Measurements from ENCODE around the gene SLU7. TPM values are rescaled to one million over a fixed set of nuclear protein-coding genes. Genes with fewer than 3 reads are reported as not detected.

Gene SLU7
- total RNA-seq, 4 donors from 2014 or later: 48.1 to 118 (median 83.8) TPM

DNA sequence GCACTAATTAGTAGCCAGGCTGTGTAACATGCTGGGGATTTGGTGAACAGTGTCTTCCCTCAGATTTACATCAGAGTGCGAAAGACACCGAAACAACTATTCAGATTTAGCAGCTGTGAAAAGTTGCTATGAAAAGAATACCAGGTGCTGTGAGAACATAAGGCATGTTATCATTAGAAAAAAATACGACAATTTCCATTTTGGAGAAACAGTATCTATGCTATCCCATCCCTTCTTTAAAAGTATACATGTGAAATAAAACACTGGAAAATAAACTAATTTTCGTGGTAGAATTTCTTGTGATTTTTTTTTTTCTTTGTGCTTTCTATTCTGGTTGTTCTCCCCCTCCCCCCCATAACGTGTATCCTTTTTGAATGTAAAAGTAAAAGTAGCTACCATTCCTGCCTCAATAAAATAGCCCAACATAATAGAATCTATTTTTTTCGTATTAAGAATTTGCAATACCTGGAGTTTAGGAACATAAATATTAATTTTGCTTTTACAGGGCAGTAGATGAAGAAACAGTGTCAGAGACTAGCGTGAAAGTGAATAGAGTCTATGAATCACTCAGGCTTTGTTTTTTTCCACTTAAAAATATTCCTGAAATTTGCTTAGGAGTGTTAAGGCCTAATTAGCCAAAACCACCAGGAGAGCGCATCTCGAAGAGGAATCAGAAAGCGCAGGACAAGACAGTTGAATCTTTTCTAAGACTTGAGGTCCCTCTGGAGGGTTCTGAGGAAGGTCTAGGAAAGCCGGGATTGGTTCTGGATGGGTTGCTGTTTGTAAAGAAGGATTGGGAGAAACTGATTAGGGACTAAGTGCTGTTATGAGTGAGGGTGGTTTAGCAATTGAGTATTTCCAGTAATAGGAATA, 813 bp upstream of the SLU7 start:
- H3K4me1 ChIP-seq: peaks cover 59% of the 10 kb centered on the region
- no peak for DNase-seq (ENCODE audit: low spot score in 2 of 2)
- WGBS: 39% methylated on average over 11 of the region's 11 CpGs
- no peaks in the 10 kb centered on the region for H3K27me3 ChIP-seq
- H3K4me3 ChIP-seq: peak overlapping the region; percentile 72
- no peaks in the 10 kb centered on the region for H3K9me3 ChIP-seq
- TF ChIP-seq EP300 (IDR thresholded peaks at IDR 0.05): no peak
- no peak for TF ChIP-seq CTCF (IDR thresholded peaks at IDR 0.05)
- TF ChIP-seq POLR2AphosphoS5 (IDR thresholded peaks at IDR 0.05): no peak
- TF ChIP-seq POLR2A (IDR thresholded peaks at IDR 0.05): no peak
- H3K36me3 ChIP-seq: peaks cover 10% of the 10 kb centered on the region
- H3K27ac ChIP-seq: peak overlapping the region; percentile 86

DNA sequence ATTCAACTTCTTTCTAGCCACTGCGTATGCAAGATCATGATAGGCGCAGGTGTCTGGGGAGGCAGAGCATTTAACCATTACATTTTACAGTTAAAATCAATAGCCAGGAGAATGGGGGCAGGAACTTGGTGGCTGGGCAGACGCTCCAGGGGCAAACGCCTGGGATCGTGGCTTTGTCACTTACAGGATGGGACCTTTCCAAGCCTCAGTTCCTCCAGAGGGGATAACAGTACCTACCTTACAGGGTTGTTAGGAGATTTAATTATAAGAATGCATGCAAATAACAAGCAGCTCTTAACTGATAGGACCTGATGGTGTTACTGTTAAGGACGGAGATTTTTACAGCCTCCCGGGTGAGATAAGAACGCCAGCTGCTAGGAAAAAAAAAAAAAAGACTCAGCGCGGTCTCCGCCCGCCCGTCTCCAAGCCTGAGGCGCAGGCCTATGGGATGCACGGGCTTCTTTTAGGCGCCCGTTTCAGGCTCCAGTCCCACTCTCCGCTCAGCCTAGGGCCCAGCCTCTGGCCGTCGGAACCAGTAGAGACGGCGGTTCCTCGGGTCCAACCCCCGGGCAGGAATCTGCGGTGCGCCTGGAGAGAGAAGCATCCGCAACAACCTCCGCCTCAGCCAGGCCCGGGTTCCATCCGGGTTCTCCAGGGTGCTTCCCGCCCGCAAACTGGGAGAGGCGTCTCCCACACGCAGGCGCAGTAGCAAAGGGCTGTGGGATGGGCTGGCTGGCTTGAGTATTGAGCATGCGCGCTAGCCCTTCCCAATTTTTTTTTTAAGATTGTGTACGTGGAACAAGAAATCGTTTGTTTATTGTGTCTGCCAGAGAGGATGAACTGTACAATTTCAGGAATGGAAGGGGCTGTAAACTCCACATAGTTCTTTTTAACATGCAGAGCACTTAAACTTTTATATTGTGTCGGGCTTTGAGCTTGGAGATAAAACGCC, 19.2 kb downstream of the SLU7 start, which contains the start of gene FAM200C:
Gene FAM200C (minus strand): TSS at position 653 of the 952 bp plus-strand sequence. CDS start 4,564 bp downstream, outside the sequence.
- Histone ChIP-seq H3K9me3 (no peaks in the 10 kb centered on the region), H3K27me3 (no peaks in the 10 kb centered on the region), H3K4me1 (peaks cover 18% of the 10 kb centered on the region), H3K27ac (peak within 1 kb of the TSS; percentile 88), H3K4me3 (peak within 1 kb of the TSS; percentile 74), H3K36me3 (peaks cover 32% of the 10 kb centered on the region)
- TF ChIP-seq EP300 (IDR thresholded peaks at IDR 0.05): no peak
- no peak for TF ChIP-seq CTCF (IDR thresholded peaks at IDR 0.05)
- peak in 1 of 2 donors; percentile 72 for TF ChIP-seq POLR2A (IDR thresholded peaks at IDR 0.05)
- peak in 2 of 3 donors; percentile 74 to 82 for TF ChIP-seq POLR2AphosphoS5 (IDR thresholded peaks at IDR 0.05)
- under 1% methylated on average over 23 of the region's 41 CpGs for WGBS
- peak; percentile 94 to 95 for DNase-seq (ENCODE audit: low spot score in 2 of 2)

DNA sequence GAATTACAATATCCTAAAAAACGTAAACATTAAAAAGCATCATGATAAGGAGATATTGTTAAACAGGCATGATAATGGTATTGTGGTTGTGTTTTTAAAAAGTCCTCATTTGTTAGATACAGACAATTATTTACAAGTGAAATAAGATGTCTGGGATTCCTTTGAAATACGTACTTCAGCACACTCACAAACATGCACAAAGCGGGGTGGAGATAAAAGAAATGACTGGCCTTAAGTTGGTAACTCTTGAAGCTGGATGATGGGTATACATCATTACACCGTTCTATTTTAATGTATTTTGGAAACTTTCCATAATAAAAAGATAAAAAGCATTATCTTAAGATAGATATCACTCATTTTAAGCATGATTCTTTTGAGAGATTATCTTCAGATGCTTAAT, 20.1 kb downstream of the SLU7 start:
- Histone ChIP-seq H3K4me3 (peak overlapping the region; percentile 74), H3K27ac (no peak overlapping the region), H3K36me3 (peaks cover 24% of the 10 kb centered on the region), H3K4me1 (peaks cover 18% of the 10 kb centered on the region), H3K9me3 (no peaks in the 10 kb centered on the region), H3K27me3 (no peaks in the 10 kb centered on the region)
- 39% methylated on average over 4 of the region's 4 CpGs for WGBS
- no peak for TF ChIP-seq POLR2AphosphoS5 (IDR thresholded peaks at IDR 0.05)
- no peak for TF ChIP-seq POLR2A (IDR thresholded peaks at IDR 0.05)
- no peak for TF ChIP-seq EP300 (IDR thresholded peaks at IDR 0.05)
- TF ChIP-seq CTCF (IDR thresholded peaks at IDR 0.05): no peak
- no peak for DNase-seq (ENCODE audit: low spot score in 2 of 2)

- Histone ChIP-seq H3K9me3 (no peaks in the 10 kb centered on the region), H3K4me3 (no peak overlapping the region), H3K36me3 (peaks cover 11% of the 10 kb centered on the region), H3K27ac (no peak overlapping the region), H3K27me3 (no peaks in the 10 kb centered on the region), H3K4me1 (peaks cover 18% of the 10 kb centered on the region)
- 92% methylated on average over 1 of the region's 1 CpG for WGBS
- no peak for DNase-seq (ENCODE audit: low spot score in 2 of 2)
- TF ChIP-seq CTCF (IDR thresholded peaks at IDR 0.05) (no peak), POLR2AphosphoS5 (IDR thresholded peaks at IDR 0.05) (no peak), POLR2A (IDR thresholded peaks at IDR 0.05) (no peak), EP300 (IDR thresholded peaks at IDR 0.05) (no peak)
Observed at GRCh38 chr5:160397492-160397891, 21.4 kb downstream of the SLU7 start.

All from suprapubic skin (tissue), 4 donors.